ENCODE data around the gene MAPK14.

MAPK14 gene

GRCh38 chr6:36147294-36147693 lies 119.7 kb downstream of the MAPK14 start:
- POLR2A ChIA-PET = no interaction called here
- TF ChIP-seq SP1 (IDR thresholded peaks at IDR 0.05) (no peak), CTBP1 (IDR thresholded peaks at IDR 0.05; ENCODE audit: borderline replicate concordance) (no peak), NFRKB (IDR thresholded peaks at IDR 0.05) (no peak), ZNF384 (IDR thresholded peaks at IDR 0.05) (no peak), ARNT (IDR thresholded peaks at IDR 0.05) (no peak), PKNOX1 (IDR thresholded peaks at IDR 0.05) (no peak), ELF4 (IDR thresholded peaks at IDR 0.05) (no peak), FOXK2 (IDR thresholded peaks at IDR 0.05) (no peak), HDGF (IDR thresholded peaks at IDR 0.05; ENCODE audit: borderline replicate concordance) (no peak), LEF1 (IDR thresholded peaks at IDR 0.05; ENCODE audit: borderline replicate concordance) (no peak), BHLHE40 (IDR thresholded peaks at IDR 0.05; ENCODE audit: borderline replicate concordance) (no peak), SUZ12 (IDR thresholded peaks at IDR 0.05) (no peak), L3MBTL2 (conservative IDR thresholded peaks at IDR 0.05) (no peak), TARDBP (IDR thresholded peaks at IDR 0.05) (no peak), FOXM1 (IDR thresholded peaks at IDR 0.05; ENCODE audit: borderline replicate concordance) (no peak)
- CTCF ChIA-PET = no interaction called here

GRCh38 chr6:36149476-36149875 lies 121.9 kb downstream of the MAPK14 start:
- no peak for DNase-seq (ENCODE audit: extremely low spot score)
- ChIA-PET CTCF (no interaction called here), POLR2A (no interaction called here)
- TF ChIP-seq SUZ12 (IDR thresholded peaks at IDR 0.05) (no peak), LEF1 (IDR thresholded peaks at IDR 0.05; ENCODE audit: borderline replicate concordance) (no peak), FOXA1 (IDR thresholded peaks at IDR 0.05) (no peak), FOXK2 (IDR thresholded peaks at IDR 0.05) (no peak), ARNT (IDR thresholded peaks at IDR 0.05) (no peak), CTBP1 (IDR thresholded peaks at IDR 0.05; ENCODE audit: borderline replicate concordance) (no peak), BHLHE40 (IDR thresholded peaks at IDR 0.05; ENCODE audit: borderline replicate concordance) (no peak), TARDBP (IDR thresholded peaks at IDR 0.05) (no peak), NFRKB (IDR thresholded peaks at IDR 0.05) (no peak)

More at GRCh38 chr6:36147294-36147693, 119.7 kb downstream of the MAPK14 start:
- no peak for DNase-seq (ENCODE audit: extremely low spot score)

GRCh38 chr6:36150283-36150682 lies 122.7 kb downstream of the MAPK14 start:
- no peak for DNase-seq (ENCODE audit: extremely low spot score)
- TF ChIP-seq LEF1 (IDR thresholded peaks at IDR 0.05; ENCODE audit: borderline replicate concordance) = no peak
- no peak for TF ChIP-seq ARNT (IDR thresholded peaks at IDR 0.05)
- no peak for TF ChIP-seq ZNF384 (IDR thresholded peaks at IDR 0.05)
- TF ChIP-seq SP1 (IDR thresholded peaks at IDR 0.05) = no peak
- no peak for TF ChIP-seq TARDBP (IDR thresholded peaks at IDR 0.05)
- TF ChIP-seq SUZ12 (IDR thresholded peaks at IDR 0.05) = no peak
- no peak for TF ChIP-seq NFRKB (IDR thresholded peaks at IDR 0.05)
- TF ChIP-seq FOXA1 (IDR thresholded peaks at IDR 0.05) = no peak
- no peak for TF ChIP-seq FOXK2 (IDR thresholded peaks at IDR 0.05)
- TF ChIP-seq CTBP1 (IDR thresholded peaks at IDR 0.05; ENCODE audit: borderline replicate concordance) = no peak
- no peak for TF ChIP-seq L3MBTL2 (conservative IDR thresholded peaks at IDR 0.05)
- TF ChIP-seq BHLHE40 (IDR thresholded peaks at IDR 0.05; ENCODE audit: borderline replicate concordance) = no peak
- no peak for TF ChIP-seq PKNOX1 (IDR thresholded peaks at IDR 0.05)
- no peak for TF ChIP-seq ELF4 (IDR thresholded peaks at IDR 0.05)
- TF ChIP-seq FOXM1 (IDR thresholded peaks at IDR 0.05; ENCODE audit: borderline replicate concordance) = no peak
- TF ChIP-seq HDGF (IDR thresholded peaks at IDR 0.05; ENCODE audit: borderline replicate concordance) = no peak
- POLR2A ChIA-PET = no interaction called here
- CTCF ChIA-PET = no interaction called here

GRCh38 chr6:36154286-36154685 lies 126.7 kb downstream of the MAPK14 start:
- CTCF ChIA-PET = no interaction called here
- TF ChIP-seq L3MBTL2 (conservative IDR thresholded peaks at IDR 0.05) (no peak), BHLHE40 (IDR thresholded peaks at IDR 0.05; ENCODE audit: borderline replicate concordance) (no peak), ARNT (IDR thresholded peaks at IDR 0.05) (no peak), ZNF384 (IDR thresholded peaks at IDR 0.05) (no peak), FOXK2 (IDR thresholded peaks at IDR 0.05) (no peak), FOXA1 (IDR thresholded peaks at IDR 0.05) (no peak), SP1 (IDR thresholded peaks at IDR 0.05) (no peak), SUZ12 (IDR thresholded peaks at IDR 0.05) (no peak), CTBP1 (IDR thresholded peaks at IDR 0.05; ENCODE audit: borderline replicate concordance) (no peak), PKNOX1 (IDR thresholded peaks at IDR 0.05) (no peak)
- POLR2A ChIA-PET = no interaction called here
- no peak for DNase-seq (ENCODE audit: extremely low spot score)

GRCh38 chr6:36155662-36156061 lies 128.1 kb downstream of the MAPK14 start:
- ChIA-PET POLR2A (no interaction called here), CTCF (no interaction called here)
- no peak for TF ChIP-seq FOXK2 (IDR thresholded peaks at IDR 0.05)
- TF ChIP-seq ZNF384 (IDR thresholded peaks at IDR 0.05) = no peak
- no peak for TF ChIP-seq NFRKB (IDR thresholded peaks at IDR 0.05)
- TF ChIP-seq HDGF (IDR thresholded peaks at IDR 0.05; ENCODE audit: borderline replicate concordance) = no peak
- no peak for TF ChIP-seq L3MBTL2 (conservative IDR thresholded peaks at IDR 0.05)
- TF ChIP-seq ELF4 (IDR thresholded peaks at IDR 0.05) = no peak
- TF ChIP-seq CTBP1 (IDR thresholded peaks at IDR 0.05; ENCODE audit: borderline replicate concordance) = no peak
- no peak for DNase-seq (ENCODE audit: extremely low spot score)

GRCh38 chr6:36160147-36160760 lies 132.6 kb downstream of the MAPK14 start:
- TF ChIP-seq TARDBP (IDR thresholded peaks at IDR 0.05) (no peak), ARNT (IDR thresholded peaks at IDR 0.05) (no peak), LEF1 (IDR thresholded peaks at IDR 0.05; ENCODE audit: borderline replicate concordance) (no peak), BHLHE40 (IDR thresholded peaks at IDR 0.05; ENCODE audit: borderline replicate concordance) (no peak), FOXA1 (IDR thresholded peaks at IDR 0.05) (no peak), L3MBTL2 (conservative IDR thresholded peaks at IDR 0.05) (no peak), CTBP1 (IDR thresholded peaks at IDR 0.05; ENCODE audit: borderline replicate concordance) (no peak), FOXM1 (IDR thresholded peaks at IDR 0.05; ENCODE audit: borderline replicate concordance) (no peak), SUZ12 (IDR thresholded peaks at IDR 0.05) (no peak), HDGF (IDR thresholded peaks at IDR 0.05; ENCODE audit: borderline replicate concordance) (no peak), ELF4 (IDR thresholded peaks at IDR 0.05) (no peak), SP1 (IDR thresholded peaks at IDR 0.05) (no peak), PKNOX1 (IDR thresholded peaks at IDR 0.05) (no peak), FOXK2 (IDR thresholded peaks at IDR 0.05) (no peak), ZNF384 (IDR thresholded peaks at IDR 0.05) (no peak), NFRKB (IDR thresholded peaks at IDR 0.05) (no peak)
- no peak for DNase-seq (ENCODE audit: extremely low spot score)
- CTCF ChIA-PET = no interaction called here
- POLR2A ChIA-PET = no interaction called here
